HG03439 (cell line): ENCODE measurements around the gene MYL7.

Experiments used
- ATAC-seq: cut with Tn5 transposase; IDR thresholded peaks from one replicate; pipeline ENCODE4 v1.9.1; 2021; ENCODE audit warnings: mild to moderate bottlenecking, moderate library complexity; ENCODE audit not compliant: unreplicated experiment

Gene MYL7

GRCh38 chr7:44112997-44113763 lies 28.0 kb downstream of the MYL7 start:
- ATAC-seq: no peak

- ATAC-seq: no peak
Observed at GRCh38 chr7:44112231-44112996, 28.7 kb downstream of the MYL7 start.

DNA sequence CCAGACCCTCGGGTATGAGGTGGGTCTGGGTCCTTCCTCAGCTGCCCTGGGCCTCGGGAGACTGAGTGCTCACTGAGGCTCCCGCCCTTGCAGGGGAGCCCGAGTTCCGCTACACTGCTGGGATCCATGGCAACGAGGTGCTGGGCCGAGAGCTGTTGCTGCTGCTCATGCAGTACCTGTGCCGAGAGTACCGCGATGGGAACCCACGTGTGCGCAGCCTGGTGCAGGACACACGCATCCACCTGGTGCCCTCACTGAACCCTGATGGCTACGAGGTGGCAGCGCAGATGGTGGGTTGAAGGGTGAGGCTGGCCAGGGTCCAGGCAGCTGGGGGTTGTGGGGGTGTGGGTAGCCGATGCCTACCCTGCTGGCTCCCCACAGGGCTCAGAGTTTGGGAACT lies 29.4 kb downstream of the MYL7 start:
- ATAC-seq: no peak

DNA sequence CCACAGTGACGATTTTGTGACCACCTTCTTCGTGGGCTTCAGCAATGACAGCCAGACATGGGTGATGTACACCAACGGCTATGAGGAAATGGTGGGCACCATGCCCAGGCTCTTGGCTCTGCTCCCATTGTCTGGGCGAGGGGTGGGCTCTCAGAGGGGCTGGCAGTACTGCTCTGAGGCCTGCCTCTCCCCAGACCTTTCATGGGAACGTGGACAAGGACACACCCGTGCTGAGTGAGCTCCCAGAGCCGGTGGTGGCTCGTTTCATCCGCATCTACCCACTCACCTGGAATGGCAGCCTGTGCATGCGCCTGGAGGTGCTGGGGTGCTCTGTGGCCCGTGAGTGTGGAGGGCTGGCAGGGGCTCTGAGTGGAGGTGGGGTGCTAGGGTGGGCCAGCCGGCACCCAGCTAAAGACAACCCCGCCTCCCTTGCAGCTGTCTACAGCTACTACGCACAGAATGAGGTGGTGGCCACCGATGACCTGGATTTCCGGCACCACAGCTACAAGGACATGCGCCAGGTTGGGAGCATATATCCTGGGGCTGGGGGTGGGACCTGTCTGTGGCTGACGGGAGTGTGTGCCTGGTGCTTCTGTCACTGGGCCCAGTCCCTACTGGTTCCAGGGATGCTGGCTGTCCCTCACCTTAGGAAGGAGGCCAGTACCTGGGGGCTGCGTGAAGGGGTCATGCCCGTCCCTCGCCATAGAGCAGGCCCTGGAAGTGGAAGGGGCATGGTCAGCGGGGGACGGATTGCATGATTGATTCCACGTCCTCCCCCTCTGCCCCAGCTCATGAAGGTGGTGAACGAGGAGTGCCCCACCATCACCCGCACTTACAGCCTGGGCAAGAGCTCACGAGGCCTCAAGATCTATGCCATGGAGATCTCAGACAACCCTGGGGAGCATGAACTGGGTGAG lies 30.2 kb downstream of the MYL7 start:
- ATAC-seq: no peak

DNA sequence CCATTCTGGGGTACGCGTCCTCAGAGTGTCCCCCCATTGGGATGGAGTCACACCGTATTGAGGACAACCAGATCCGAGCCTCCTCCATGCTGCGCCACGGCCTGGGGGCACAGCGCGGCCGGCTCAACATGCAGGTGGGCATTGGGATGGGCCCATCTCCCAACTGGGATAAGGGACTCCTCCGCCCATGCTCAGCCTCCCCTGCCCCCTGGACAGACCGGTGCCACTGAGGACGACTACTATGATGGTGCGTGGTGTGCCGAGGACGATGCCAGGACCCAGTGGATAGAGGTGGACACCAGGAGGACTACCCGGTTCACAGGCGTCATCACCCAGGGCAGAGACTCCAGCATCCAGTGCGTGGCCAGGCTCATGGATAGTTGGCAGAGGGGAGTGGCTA lies 31.1 kb downstream of the MYL7 start:
- no peak for ATAC-seq

- ATAC-seq: no peak
Observed at GRCh38 chr7:44108768-44109750, 32.1 kb downstream of the MYL7 start.

- no peak for ATAC-seq
Observed at GRCh38 chr7:44107961-44108767, 33.0 kb downstream of the MYL7 start.

DNA sequence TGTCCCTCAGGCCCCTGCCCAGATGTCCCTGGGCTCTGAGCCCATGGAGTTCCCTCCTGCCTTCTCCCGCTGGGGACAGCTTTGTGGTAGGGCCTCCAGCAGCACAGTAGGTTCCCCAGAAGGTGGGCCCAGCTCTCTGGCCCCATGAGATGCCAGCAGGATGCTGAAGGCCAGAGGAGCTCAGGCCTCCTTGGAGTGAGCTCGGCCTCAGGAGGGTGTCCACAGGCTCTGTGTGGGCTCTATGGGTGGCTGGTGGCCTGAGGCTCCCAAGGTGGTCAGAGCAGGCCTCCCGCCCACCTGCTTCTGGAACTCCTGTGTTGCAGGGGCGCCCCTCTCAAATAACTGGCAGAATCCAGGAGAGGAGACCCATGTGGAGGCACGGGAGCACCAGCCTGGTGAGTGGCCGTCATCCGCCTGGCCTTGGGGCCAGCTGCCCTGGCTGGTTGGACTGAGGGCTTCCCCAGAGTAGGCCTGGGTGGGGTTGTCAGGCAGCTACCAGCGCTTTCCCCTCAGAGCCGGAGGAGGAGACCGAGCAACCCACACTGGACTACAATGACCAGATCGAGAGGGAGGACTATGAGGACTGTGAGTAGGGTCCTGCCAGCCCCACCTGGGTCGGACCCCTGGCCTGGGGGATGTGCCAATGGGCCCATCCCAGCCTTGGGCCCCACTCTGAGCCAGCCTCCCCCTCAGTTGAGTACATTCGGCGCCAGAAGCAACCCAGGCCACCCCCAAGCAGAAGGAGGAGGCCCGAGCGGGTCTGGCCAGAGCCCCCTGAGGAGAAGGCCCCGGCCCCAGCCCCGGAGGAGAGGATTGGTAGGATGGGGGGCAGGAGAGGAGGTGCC lies 33.8 kb downstream of the MYL7 start:
- ATAC-seq: no peak

GRCh38 chr7:44106311-44107065 lies 34.6 kb downstream of the MYL7 start:
- no peak for ATAC-seq

DNA sequence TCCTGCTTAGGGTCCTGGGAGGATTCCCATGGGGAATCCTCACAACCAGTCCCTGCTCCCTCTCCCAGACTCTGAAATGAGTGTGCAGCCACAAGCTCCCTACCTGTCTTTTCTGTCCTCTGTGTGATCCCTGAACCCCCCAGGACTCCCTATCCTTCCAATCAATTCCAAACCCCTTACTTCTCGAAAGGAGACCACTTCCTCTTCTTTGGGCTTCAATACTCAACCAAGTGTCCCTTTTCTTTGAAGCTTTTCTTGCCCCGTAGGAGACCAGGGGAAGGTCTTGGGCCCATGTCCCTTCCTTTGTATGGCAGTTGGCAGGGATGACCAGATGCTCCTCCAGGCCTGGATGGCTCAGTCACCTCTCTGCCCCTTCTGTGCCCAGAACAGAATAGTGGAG lies 35.3 kb downstream of the MYL7 start:
- ATAC-seq: no peak

DNA sequence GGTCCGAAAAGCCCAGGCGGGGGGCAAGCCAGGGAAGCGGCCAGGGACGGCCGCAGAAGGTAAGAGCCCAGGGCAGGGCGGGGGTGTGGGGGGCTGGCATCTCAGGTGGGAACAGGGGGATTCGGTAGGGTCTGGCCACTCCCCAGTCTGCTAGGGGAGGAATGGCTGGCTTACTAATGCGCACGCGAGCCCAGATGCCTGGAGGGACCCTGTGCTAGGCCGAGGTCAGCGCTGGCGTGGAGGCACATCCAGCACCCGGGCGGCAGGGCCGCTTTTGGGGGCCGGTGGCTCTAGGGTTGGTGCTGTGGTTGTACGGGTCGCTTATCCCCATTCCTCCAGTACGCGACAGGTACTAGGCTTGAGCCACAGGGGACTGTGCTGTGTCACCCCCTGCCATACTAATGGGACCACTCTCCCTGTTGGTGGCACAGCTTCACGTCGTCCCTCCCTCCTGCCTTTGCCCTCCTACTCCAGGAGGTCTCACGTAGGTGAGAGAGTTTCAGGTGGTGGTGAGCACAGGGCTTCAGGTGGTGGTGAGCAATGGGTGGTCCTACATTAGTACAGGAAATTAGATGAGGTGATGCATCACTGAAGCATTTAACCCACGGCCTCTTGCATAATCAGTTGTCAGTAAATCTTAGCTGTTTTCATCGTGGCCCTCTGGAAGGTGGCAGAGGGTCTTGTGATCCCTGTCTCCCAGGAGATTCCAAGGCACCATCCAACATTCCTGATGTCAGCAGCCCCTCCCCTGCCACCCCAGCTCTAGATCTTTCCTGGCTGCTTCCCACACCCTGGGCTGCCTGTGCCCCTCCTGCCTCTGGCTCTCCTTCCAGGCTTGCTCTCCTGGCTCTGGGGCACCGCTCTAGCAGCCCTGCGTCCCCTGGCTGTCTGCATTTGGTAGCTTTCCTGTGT lies 36.0 kb downstream of the MYL7 start:
- no peak for ATAC-seq

- no peak for ATAC-seq
Observed at GRCh38 chr7:44103923-44104859, 36.9 kb downstream of the MYL7 start, which contains the start of gene AEBP1. TSS of gene AEBP1 (plus strand) at chr7:44104345. CDS start at chr7:44104666, 321 bp downstream.

DNA sequence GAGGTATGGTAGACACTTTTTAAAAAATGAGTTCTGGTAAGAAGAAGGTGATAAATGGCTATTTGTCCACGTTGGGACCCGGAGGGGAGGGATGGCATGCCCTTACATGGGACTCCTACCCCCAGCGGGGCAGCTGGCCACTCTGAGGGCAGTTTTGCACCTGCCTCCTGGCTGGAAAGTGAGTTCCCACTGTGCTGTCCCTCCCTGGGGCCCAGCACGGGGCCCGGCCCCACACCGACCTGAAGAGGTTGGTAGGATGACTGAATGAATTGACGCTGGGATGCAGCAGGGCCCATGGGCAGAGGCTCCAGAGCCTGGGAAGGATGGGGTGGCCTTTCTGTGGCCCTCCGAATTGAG lies 37.6 kb downstream of the MYL7 start:
- no peak for ATAC-seq

GRCh38 chr7:44102846-44103565 lies 38.1 kb downstream of the MYL7 start:
- ATAC-seq: no peak
